Panc1 (cell line): ENCODE results near the gene METTL25B. TPM values are rescaled to one million over a fixed set of nuclear protein-coding genes. Genes with fewer than 3 reads are reported as not detected.

Source experiments
- ATAC-seq: fragments of 200-7000 bp; cut with Tn5 transposase; 2 replicates; pipeline ENCODE4 v1.9.1; 2020; ENCODE audit warnings: mild to moderate bottlenecking, moderate library complexity
- BruUV-seq: library from RNA; stranded (reverse); fragments of 400-500 nt; replicated peaks from 2 replicates; lab custom pipeline; 2021; lab: Mats Ljungman, UMichigan
- CTCF ChIA-PET: fragments of 300-600 bp; sonication (Branson Sonifier 250); formaldehyde crosslinking; loops from one replicate; lab custom pipeline; 2022; ENCODE audit warnings: antibody characterized with exemption; lab: Charles Lee
- POLR2A ChIA-PET: fragments of 300-600 bp; sonication (Branson Sonifier 250); formaldehyde crosslinking; loops from one replicate; lab custom pipeline; 2022; ENCODE audit warnings: antibody characterized with exemption; lab: Charles Lee
- DNase-seq: peaks from one replicate; pipeline ENCODE4 v3.0.0-alpha.2; 2010; ENCODE audit warnings: low read depth, low spot score
- H3K27ac ChIP-seq: 2 replicates; pipeline ENCODE4 v1.5.1; 2011; ENCODE audit warnings: mild to moderate bottlenecking, low read length, inconsistent platforms
- H3K27me3 ChIP-seq: fragments of 200-500 bp; sonication (Bioruptor generic); 2 replicates; pipeline ENCODE4 v1.6.0; 2014; ENCODE audit warnings: low read length, inconsistent platforms; ENCODE audit not compliant: control insufficient read depth, insufficient read depth
- H3K36me3 ChIP-seq: fragments of 200-500 bp; sonication (Bioruptor generic); 2 replicates; pipeline ENCODE4 v1.5.1; 2014; ENCODE audit warnings: inconsistent platforms, mild to moderate bottlenecking, low read length, moderate library complexity; ENCODE audit not compliant: control insufficient read depth, insufficient read depth
- H3K4me1 ChIP-seq: 2 replicates; pipeline ENCODE4 v1.5.1; 2011; ENCODE audit warnings: inconsistent platforms, mild to moderate bottlenecking, low read length, moderate library complexity; ENCODE audit not compliant: control insufficient read depth, insufficient read depth
- H3K4me3 ChIP-seq, 2 experiments: 2 replicates each; pipeline ENCODE4 v1.5.1; 2011 to 2012; ENCODE audit warnings: low read depth in 2 of 2, low read length in 2 of 2, mild to moderate bottlenecking in 2 of 2, inconsistent platforms in 1 of 2, moderate library complexity in 1 of 2
- H3K9me3 ChIP-seq: fragments of 200-500 bp; sonication (Bioruptor generic); 2 replicates; pipeline ENCODE4 v1.5.1; 2014; ENCODE audit warnings: low read depth, mild to moderate bottlenecking, inconsistent platforms, low read length, moderate library complexity; ENCODE audit not compliant: control insufficient read depth, insufficient read depth
- POLR2AphosphoS5 ChIP-seq: IDR thresholded peaks from 2 replicates; pipeline ENCODE4 v1.6.1; 2012; ENCODE audit warnings: mild to moderate bottlenecking, low read depth, low read length, moderate library complexity
- SIN3A ChIP-seq: IDR thresholded peaks from 2 replicates; pipeline ENCODE4 v1.6.1; 2012; ENCODE audit warnings: low read depth, mild to moderate bottlenecking, low read length, moderate library complexity, borderline replicate concordance; ENCODE audit not compliant: insufficient read depth
- TCF7L2 ChIP-seq: IDR thresholded peaks from 2 replicates; pipeline ENCODE4 v1.6.1; 2011; ENCODE audit warnings: mild to moderate bottlenecking, low read depth, low read length, inconsistent platforms
- in situ Hi-C: cut with HindIII; loops from 2 replicates; pipeline ENCODE4 v1.10.0; 2016; ENCODE audit warnings: low sequenced_read_pairs, low pct_unique_long_range_greater_than_20kb
- intact Hi-C: fragments of 100-400 bp; cut with micrococcal nuclease; formaldehyde crosslinking; loops from one replicate; pipeline ENCODE4 v1.10.0; 2022; ENCODE audit not compliant: unreplicated experiment
- total RNA-seq: library from RNA; stranded (reverse); gene quantifications from one replicate; pipeline ENCODE4 v1.2.1, GENCODE V29; 2021; ENCODE audit not compliant: unreplicated experiment
- TF ChIP-seq, protein P1 (sequence below): fragments of 450-650 bp; IDR thresholded peaks from 2 replicates; pipeline ENCODE4 v1.5.1; 2017; ENCODE audit warnings: mild to moderate bottlenecking
- TF ChIP-seq, protein P2 (sequence below), 2 experiments: IDR thresholded peaks; 2 replicates each; pipeline ENCODE4 v1.6.1; 2011 to 2012; ENCODE audit warnings: low read depth in 2 of 2, control low read depth in 1 of 2, low read length in 1 of 2, mild to moderate bottlenecking in 1 of 2, moderate library complexity in 1 of 2; ENCODE audit not compliant: insufficient read depth in 1 of 2

Gene METTL25B
- total RNA-seq, 1 experiment from 2014 or later = 32.8 TPM

DNA sequence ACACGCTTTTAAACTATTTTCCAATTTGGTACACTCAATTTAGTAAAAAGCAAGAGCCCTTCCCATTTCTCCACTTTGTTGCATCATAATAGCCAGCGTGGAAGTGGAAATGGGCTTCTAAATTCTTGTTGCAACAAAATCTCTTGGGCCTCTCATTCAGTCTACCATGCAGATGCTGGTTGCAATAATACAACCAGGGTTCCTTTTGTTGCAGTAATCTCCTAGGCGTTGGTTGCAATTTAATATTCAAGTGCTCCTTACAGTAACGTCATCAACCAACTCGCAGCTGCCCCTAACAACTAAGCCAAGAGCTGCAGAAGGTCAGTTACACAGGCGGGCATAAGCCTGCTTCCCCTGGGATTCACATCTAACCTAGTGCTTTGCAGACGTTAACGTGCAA, 25.9 kb downstream of the METTL25B start:
- in situ Hi-C loops = no loop called here
- Histone ChIP-seq H3K4me1 (peaks cover 13% of the 10 kb centered on the region), H3K27me3 (no peaks in the 10 kb centered on the region), H3K36me3 (peaks cover 8% of the 10 kb centered on the region), H3K9me3 (no peaks in the 10 kb centered on the region), H3K27ac (no peak overlapping the region), H3K4me3 (no peak overlapping the region)
- no peak for DNase-seq
- TF ChIP-seq, protein P1, sequence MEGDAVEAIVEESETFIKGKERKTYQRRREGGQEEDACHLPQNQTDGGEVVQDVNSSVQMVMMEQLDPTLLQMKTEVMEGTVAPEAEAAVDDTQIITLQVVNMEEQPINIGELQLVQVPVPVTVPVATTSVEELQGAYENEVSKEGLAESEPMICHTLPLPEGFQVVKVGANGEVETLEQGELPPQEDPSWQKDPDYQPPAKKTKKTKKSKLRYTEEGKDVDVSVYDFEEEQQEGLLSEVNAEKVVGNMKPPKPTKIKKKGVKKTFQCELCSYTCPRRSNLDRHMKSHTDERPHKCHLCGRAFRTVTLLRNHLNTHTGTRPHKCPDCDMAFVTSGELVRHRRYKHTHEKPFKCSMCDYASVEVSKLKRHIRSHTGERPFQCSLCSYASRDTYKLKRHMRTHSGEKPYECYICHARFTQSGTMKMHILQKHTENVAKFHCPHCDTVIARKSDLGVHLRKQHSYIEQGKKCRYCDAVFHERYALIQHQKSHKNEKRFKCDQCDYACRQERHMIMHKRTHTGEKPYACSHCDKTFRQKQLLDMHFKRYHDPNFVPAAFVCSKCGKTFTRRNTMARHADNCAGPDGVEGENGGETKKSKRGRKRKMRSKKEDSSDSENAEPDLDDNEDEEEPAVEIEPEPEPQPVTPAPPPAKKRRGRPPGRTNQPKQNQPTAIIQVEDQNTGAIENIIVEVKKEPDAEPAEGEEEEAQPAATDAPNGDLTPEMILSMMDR = no peak
- no peak for TF ChIP-seq POLR2AphosphoS5
- TF ChIP-seq, protein P2, sequence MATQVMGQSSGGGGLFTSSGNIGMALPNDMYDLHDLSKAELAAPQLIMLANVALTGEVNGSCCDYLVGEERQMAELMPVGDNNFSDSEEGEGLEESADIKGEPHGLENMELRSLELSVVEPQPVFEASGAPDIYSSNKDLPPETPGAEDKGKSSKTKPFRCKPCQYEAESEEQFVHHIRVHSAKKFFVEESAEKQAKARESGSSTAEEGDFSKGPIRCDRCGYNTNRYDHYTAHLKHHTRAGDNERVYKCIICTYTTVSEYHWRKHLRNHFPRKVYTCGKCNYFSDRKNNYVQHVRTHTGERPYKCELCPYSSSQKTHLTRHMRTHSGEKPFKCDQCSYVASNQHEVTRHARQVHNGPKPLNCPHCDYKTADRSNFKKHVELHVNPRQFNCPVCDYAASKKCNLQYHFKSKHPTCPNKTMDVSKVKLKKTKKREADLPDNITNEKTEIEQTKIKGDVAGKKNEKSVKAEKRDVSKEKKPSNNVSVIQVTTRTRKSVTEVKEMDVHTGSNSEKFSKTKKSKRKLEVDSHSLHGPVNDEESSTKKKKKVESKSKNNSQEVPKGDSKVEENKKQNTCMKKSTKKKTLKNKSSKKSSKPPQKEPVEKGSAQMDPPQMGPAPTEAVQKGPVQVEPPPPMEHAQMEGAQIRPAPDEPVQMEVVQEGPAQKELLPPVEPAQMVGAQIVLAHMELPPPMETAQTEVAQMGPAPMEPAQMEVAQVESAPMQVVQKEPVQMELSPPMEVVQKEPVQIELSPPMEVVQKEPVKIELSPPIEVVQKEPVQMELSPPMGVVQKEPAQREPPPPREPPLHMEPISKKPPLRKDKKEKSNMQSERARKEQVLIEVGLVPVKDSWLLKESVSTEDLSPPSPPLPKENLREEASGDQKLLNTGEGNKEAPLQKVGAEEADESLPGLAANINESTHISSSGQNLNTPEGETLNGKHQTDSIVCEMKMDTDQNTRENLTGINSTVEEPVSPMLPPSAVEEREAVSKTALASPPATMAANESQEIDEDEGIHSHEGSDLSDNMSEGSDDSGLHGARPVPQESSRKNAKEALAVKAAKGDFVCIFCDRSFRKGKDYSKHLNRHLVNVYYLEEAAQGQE (IDR thresholded peaks at IDR 0.05; ENCODE audit: insufficient read depth in 1 of 2, low read depth in 2 of 2, low read length in 1 of 2) = no peak
- TF ChIP-seq SIN3A = no peak
- TF ChIP-seq TCF7L2 = no peak
- intact Hi-C loops = no loop called here
- POLR2A ChIA-PET = no interaction called here
- no TSS peak for BruUV-seq
- ATAC-seq = no peak
- CTCF ChIA-PET = interaction anchor here (0.6 kb wide), 1 partner anchor 41 kb away, joined by 4 read pairs; no protein-coding TSS in a partner anchor

DNA sequence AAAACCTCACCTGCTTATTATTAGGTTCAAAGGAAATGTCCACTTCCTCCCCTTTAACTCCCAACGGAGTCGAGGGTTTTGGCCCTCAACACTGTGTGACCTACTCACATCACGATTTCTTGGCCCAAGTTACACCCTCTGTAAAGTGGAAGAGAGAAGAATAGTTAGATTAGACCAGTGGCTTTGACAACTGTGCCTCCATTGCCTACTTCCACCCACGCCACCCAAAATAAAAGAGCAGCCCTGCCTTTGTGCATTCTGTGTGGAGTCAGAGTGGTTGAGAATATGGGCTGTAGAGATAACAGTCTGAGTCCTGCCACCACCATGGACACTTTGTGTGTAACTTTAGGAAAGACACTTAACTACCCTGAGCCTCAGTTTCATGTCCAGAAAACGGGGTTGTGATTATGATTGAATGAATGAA, 27.3 kb downstream of the METTL25B start:
- intact Hi-C loops = no loop called here
- ChIA-PET CTCF (no interaction called here), POLR2A (no interaction called here)
- ATAC-seq (no peak), DNase-seq (no peak)
- Histone ChIP-seq H3K27me3 (no peaks in the 10 kb centered on the region), H3K9me3 (no peaks in the 10 kb centered on the region), H3K27ac (no peak overlapping the region), H3K4me3 (no peak overlapping the region), H3K4me1 (peaks cover 9% of the 10 kb centered on the region), H3K36me3 (no peaks in the 10 kb centered on the region; the same call in 1 of the 2 replicates)
- in situ Hi-C loops = no loop called here
- BruUV-seq = TSS peak; percentile 54
- TF ChIP-seq, protein P1 = no peak
- TF ChIP-seq, protein P2 (IDR thresholded peaks at IDR 0.05; ENCODE audit: insufficient read depth in 1 of 2, low read depth in 2 of 2, low read length in 1 of 2) = no peak
- TF ChIP-seq TCF7L2 (no peak), POLR2AphosphoS5 (no peak), SIN3A (no peak)
